PC-9 (cell line): ENCODE data around the gene CEP19. TPM values are rescaled to one million over a fixed set of nuclear protein-coding genes. Genes with fewer than 3 reads are reported as not detected.
"Not testable (repeated sequence)": the region's sequence is repeated elsewhere in the genome, so short reads cannot be mapped to it uniquely, and the experiment has no call there.

ENCODE experiments used
- BruUV-seq: library from RNA; stranded (reverse); fragments of 400-500 nt; replicated peaks from 2 replicates; lab custom pipeline; 2021; lab: Mats Ljungman, UMichigan
- CTCF ChIA-PET: fragments of 300-600 bp; sonication (Branson Sonifier 250); formaldehyde crosslinking; loops from one replicate; lab custom pipeline; 2022; ENCODE audit warnings: antibody characterized with exemption; lab: Charles Lee
- POLR2A ChIA-PET: fragments of 300-600 bp; sonication (Branson Sonifier 250); formaldehyde crosslinking; loops from one replicate; lab custom pipeline; 2022; ENCODE audit warnings: antibody characterized with exemption; ENCODE audit not compliant: unreplicated experiment; lab: Charles Lee
- DNase-seq, 2 experiments: peaks; one replicate each; pipeline versions ENCODE4 v3.0.0 to v3.0.0-alpha.2; 2015 to 2022; ENCODE audit warnings: mixed read lengths in 1 of 2
- H2AFZ ChIP-seq: fragments of 200-600 bp; sonication (generic); 2 replicates; pipeline ENCODE4 v1.8.1; 2017; ENCODE audit warnings: antibody characterized with exemption
- H3F3A ChIP-seq: fragments of 200-600 bp; sonication (generic); 2 replicates; pipeline ENCODE4 v1.8.1; 2017; ENCODE audit warnings: antibody characterized with exemption, mild to moderate bottlenecking, low read depth; ENCODE audit not compliant: insufficient read depth
- H3K27ac ChIP-seq: fragments of 200-600 bp; sonication (generic); 2 replicates; pipeline ENCODE4 v1.6.1; 2016; ENCODE audit warnings: mixed run types
- H3K27me3 ChIP-seq: fragments of 200-600 bp; sonication (generic); 2 replicates; pipeline ENCODE4 v1.6.1; 2016; ENCODE audit warnings: low read depth, mixed run types; ENCODE audit not compliant: insufficient read depth
- H3K36me3 ChIP-seq: fragments of 200-600 bp; sonication (generic); 2 replicates; pipeline ENCODE4 v1.6.1; 2016; ENCODE audit warnings: low read depth, mixed run types
- H3K4me1 ChIP-seq: fragments of 200-600 bp; sonication (generic); replicated peaks from 2 replicates; pipeline ENCODE4 v1.6.1; 2016; ENCODE audit warnings: mixed run types; ENCODE audit not compliant: insufficient read depth
- H3K4me2 ChIP-seq: fragments of 200-600 bp; sonication (generic); 2 replicates; pipeline ENCODE4 v1.6.1; 2017; ENCODE audit warnings: mixed run types
- H3K4me3 ChIP-seq: fragments of 200-600 bp; sonication (generic); 2 replicates; pipeline ENCODE4 v1.6.1; 2016; ENCODE audit warnings: mixed run types
- H3K79me2 ChIP-seq: fragments of 200-600 bp; sonication (generic); 2 replicates; pipeline ENCODE4 v1.6.1; 2017; ENCODE audit warnings: low read depth, mixed run types
- H3K9me2 ChIP-seq: fragments of 200-600 bp; sonication (generic); 2 replicates; pipeline ENCODE4 v1.8.1; 2017; ENCODE audit warnings: mild to moderate bottlenecking; ENCODE audit not compliant: insufficient read depth
- H3K9me3 ChIP-seq: fragments of 200-600 bp; sonication (generic); 2 replicates; pipeline ENCODE4 v1.8.1; 2016; ENCODE audit warnings: low read depth; ENCODE audit not compliant: insufficient read depth
- H4K20me1 ChIP-seq: fragments of 200-600 bp; sonication (generic); 2 replicates; pipeline ENCODE4 v1.8.1; 2017; ENCODE audit not compliant: insufficient read depth
- EZH2 ChIP-seq: fragments of 200-600 bp; sonication (generic); IDR thresholded peaks from 2 replicates; pipeline ENCODE4 v1.8.0; 2017; ENCODE audit warnings: antibody characterized with exemption, low read depth
- intact Hi-C: fragments of 100-400 bp; cut with micrococcal nuclease; formaldehyde crosslinking; loops from one replicate; pipeline ENCODE4 v1.10.0; 2022; ENCODE audit not compliant: unreplicated experiment
- total RNA-seq: library from RNA; stranded (reverse); gene quantifications from 2 replicates; pipeline ENCODE4 v1.2.3, GENCODE V29; 2021
- TF ChIP-seq, protein P1 (sequence below): fragments of 200-600 bp; sonication (generic); conservative IDR thresholded peaks from 2 replicates; pipeline ENCODE4 v1.6.1; 2017; ENCODE audit warnings: mixed run types, antibody characterized with exemption, mild to moderate bottlenecking, moderate library complexity

CEP19 gene
- total RNA-seq, 1 experiment from 2014 or later: 5.5 TPM

DNA sequence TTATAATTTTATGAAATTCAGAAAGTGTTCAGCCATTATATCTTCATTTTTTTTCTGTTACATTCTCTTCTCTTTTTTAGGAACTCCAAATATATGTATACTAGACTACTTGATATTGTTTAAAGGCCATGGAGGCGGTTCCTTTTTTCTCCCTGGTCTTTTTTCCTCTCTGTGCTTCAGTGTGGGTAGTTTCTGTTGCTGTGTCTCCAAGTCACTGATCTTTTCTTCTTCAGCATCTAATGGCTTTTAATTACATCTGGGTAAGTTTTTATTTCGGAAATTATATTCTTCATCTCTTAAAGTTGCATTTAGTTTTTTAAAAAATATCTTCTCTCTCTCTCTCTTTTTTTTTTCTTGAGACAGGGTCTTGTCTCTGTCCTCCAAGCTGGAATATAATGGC lies 9.0 kb upstream of the CEP19 start:
- Histone ChIP-seq H3K79me2 (no peaks in the 10 kb centered on the region), H3K27me3 (no peaks in the 10 kb centered on the region), H3K4me1 (peaks cover 10% of the 10 kb centered on the region), H3K27ac (no peak overlapping the region), H4K20me1 (no peaks in the 10 kb centered on the region), H2AFZ (no peak overlapping the region), H3K9me2 (no peaks in the 10 kb centered on the region), H3K9me3 (no peaks in the 10 kb centered on the region), H3F3A (peaks cover 9% of the 10 kb centered on the region), H3K4me3 (no peak overlapping the region), H3K36me3 (peaks cover 29% of the 10 kb centered on the region), H3K4me2 (no peak overlapping the region)
- CTCF ChIA-PET: no interaction called here
- no TSS peak for BruUV-seq
- POLR2A ChIA-PET: interaction anchor here (0.7 kb wide), 1 partner anchor 219 kb away, joined by 6 read pairs; no protein-coding TSS in a partner anchor
- intact Hi-C loops: no loop called here
- TF ChIP-seq, protein P1, sequence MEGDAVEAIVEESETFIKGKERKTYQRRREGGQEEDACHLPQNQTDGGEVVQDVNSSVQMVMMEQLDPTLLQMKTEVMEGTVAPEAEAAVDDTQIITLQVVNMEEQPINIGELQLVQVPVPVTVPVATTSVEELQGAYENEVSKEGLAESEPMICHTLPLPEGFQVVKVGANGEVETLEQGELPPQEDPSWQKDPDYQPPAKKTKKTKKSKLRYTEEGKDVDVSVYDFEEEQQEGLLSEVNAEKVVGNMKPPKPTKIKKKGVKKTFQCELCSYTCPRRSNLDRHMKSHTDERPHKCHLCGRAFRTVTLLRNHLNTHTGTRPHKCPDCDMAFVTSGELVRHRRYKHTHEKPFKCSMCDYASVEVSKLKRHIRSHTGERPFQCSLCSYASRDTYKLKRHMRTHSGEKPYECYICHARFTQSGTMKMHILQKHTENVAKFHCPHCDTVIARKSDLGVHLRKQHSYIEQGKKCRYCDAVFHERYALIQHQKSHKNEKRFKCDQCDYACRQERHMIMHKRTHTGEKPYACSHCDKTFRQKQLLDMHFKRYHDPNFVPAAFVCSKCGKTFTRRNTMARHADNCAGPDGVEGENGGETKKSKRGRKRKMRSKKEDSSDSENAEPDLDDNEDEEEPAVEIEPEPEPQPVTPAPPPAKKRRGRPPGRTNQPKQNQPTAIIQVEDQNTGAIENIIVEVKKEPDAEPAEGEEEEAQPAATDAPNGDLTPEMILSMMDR: no peak
- TF ChIP-seq EZH2: no peak
- no peak for DNase-seq

DNA sequence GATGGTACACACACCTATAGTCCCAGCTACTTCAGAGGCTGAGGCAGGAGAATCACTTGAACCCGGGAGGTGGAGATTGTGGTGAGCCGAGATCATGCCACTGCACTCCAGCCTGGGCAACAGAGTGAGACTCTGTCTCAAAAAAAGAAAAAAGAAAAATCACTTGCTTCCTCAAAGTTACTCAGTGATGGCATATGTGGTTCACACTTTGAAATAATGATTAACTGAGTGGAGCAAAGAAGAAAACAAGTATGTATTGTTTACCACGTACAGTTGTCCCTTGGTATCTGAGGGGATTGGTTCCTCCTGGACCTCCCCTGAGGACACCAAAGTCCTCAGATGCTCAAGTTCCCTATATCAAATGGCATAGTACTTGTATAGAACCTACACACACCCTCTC lies 5.1 kb upstream of the CEP19 start:
- BruUV-seq, H3K27me3 ChIP-seq, intact Hi-C loops, H3K4me3 ChIP-seq, POLR2A ChIA-PET, H3K27ac ChIP-seq, DNase-seq, CTCF ChIA-PET, H3K9me3 ChIP-seq, H3K4me2 ChIP-seq, H4K20me1 ChIP-seq, H3K9me2 ChIP-seq, H3K4me1 ChIP-seq, H2AFZ ChIP-seq, H3F3A ChIP-seq: not testable (repeated sequence)
- Histone ChIP-seq H3K36me3 (peaks cover 14% of the 10 kb centered on the region), H3K79me2 (peaks cover 12% of the 10 kb centered on the region)

DNA sequence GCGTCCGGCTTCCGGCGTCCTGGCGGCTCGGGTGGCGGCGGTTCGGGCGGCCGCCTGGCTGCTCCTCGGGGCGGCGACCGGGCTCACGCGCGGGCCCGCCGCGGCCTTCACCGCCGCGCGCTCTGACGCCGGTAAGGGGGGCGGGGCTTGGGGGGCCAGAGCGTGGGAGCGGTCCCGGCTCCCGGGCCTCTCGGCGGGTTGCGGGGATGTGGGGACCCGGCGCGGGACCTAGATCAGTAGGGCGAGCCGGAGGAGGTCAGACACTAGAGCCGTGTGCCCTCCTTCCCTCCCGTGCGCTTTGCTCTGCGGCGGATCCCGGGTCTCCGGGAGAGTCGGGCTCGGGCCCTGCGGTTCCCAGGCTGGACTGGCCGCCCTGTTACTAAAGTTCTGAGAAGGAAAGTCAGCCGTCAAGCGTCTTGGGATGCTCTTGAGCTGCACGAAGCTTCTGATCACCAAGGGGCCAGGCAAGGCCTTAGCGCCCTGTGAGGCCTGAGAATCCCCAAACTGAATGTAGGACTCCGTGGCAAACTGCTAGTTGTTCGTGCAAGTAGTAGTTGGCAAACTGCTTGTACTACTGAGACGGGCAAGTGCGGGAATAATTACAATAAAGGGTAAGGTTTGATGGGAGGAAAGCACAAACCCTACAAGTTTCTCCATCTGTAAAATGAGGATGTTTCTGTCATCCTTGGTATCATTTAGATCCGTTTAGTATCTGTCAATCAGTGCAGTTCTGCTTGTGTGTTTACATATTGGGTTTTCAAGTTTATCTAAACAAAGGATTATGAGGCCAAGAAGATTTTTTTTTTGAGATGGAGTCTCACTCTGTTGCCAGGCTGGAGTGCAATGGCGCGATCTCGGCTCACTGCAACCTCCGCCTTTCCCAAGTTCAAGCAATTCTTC lies 714 bp upstream of the CEP19 start:
- Histone ChIP-seq H3K4me1 (peaks cover 18% of the 10 kb centered on the region), H3K4me3 (peak overlapping the region; percentile 93), H3K9me3 (no peaks in the 10 kb centered on the region), H3K4me2 (peak overlapping the region; percentile 91), H3K27me3 (no peaks in the 10 kb centered on the region), H3K9me2 (no peaks in the 10 kb centered on the region), H3F3A (peaks cover 16% of the 10 kb centered on the region), H3K79me2 (peaks cover 12% of the 10 kb centered on the region), H3K27ac (peak overlapping the region; percentile 43), H4K20me1 (no peaks in the 10 kb centered on the region), H2AFZ (peak overlapping the region; percentile 99), H3K36me3 (no peaks in the 10 kb centered on the region)
- no peak for DNase-seq
- CTCF ChIA-PET: interaction anchor here (0.6 to 1.2 kb wide), 3 partner anchors 27 to 103 kb away, joined by 3 to 4 read pairs (median 3); partner anchors contain the start of gene PAK2
- BruUV-seq: TSS peak; percentile 68
- no peak for TF ChIP-seq EZH2
- TF ChIP-seq, protein P1: no peak
- intact Hi-C loops: loop anchor here (5.0 kb wide), 1 partner anchor 230 kb away; the partner anchor contains the start of gene NCBP2
- POLR2A ChIA-PET: interaction anchor here (0.6 to 1.0 kb wide), 3 partner anchors 27 to 103 kb away, joined by 3 to 4 read pairs (median 4); partner anchors contain the start of gene PAK2
